ENCODE results near the gene ZCCHC14.
"Not testable (repeated sequence)": the region's sequence is repeated elsewhere in the genome, so short reads cannot be mapped to it uniquely, and the experiment has no call there.

DNA sequence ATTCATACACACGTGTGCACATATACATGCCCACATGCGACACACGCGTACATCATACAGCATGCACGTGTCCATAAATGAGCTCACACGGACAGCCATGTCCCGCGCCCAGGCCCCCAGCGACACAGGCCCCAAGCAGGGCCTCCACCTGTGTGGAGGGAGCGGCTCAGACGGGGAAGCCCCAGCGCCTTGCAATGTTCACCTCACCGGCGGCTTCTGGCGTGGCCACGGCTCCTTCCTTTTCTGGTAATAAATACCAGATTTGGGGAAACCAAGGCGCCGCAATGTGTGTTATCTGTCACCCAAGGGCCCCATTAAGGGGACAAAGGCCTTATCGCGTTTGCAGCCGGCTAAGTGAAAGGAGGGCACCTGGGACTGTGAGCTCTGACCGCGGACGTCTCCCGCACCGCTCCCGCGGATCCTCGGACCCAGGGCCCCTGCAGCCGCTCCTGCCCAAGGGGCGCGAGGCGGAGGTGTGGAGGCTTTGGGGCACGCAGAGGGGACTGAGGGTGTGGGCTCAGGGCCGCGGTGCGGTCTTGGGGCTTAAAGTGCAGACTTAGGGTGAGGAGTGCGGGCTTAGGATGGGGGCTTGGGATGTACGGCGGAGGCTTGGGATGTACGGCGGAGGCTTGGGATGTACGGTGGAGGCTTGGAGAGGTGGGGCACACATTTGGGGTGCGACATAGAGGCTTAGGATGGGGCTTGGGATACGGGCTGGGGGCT, 1.9 kb downstream of the ZCCHC14 start:
- TF ChIP-seq, protein P1, sequence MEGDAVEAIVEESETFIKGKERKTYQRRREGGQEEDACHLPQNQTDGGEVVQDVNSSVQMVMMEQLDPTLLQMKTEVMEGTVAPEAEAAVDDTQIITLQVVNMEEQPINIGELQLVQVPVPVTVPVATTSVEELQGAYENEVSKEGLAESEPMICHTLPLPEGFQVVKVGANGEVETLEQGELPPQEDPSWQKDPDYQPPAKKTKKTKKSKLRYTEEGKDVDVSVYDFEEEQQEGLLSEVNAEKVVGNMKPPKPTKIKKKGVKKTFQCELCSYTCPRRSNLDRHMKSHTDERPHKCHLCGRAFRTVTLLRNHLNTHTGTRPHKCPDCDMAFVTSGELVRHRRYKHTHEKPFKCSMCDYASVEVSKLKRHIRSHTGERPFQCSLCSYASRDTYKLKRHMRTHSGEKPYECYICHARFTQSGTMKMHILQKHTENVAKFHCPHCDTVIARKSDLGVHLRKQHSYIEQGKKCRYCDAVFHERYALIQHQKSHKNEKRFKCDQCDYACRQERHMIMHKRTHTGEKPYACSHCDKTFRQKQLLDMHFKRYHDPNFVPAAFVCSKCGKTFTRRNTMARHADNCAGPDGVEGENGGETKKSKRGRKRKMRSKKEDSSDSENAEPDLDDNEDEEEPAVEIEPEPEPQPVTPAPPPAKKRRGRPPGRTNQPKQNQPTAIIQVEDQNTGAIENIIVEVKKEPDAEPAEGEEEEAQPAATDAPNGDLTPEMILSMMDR (optimal IDR thresholded peaks at IDR 0.05 in 1 of 3, IDR thresholded peaks at IDR 0.05 in 1 of 3, conservative IDR thresholded peaks at IDR 0.05 in 1 of 3; ENCODE audit: extremely low read depth in 1 of 3, insufficient read depth in 2 of 3, low read length in 3 of 3) = not testable (repeated sequence)
- TF ChIP-seq EZH2 (IDR thresholded peaks at IDR 0.05; ENCODE audit: low read length) = not testable (repeated sequence)

Measured in keratinocyte (primary cell).